Measurements from ENCODE around the gene WDR19. TPM values are rescaled to one million over a fixed set of nuclear protein-coding genes. Genes with fewer than 3 reads are reported as not detected.
"Not testable (repeated sequence)": the region's sequence is repeated elsewhere in the genome, so short reads cannot be mapped to it uniquely, and the experiment has no call there.

WDR19 gene
- total RNA-seq, 2 experiments from 2014 or later = 12.9 to 18.9 TPM

GRCh38 chr4:39179681-39180080 lies 2.6 kb upstream of the WDR19 start:
- Mint-ChIP-seq H3K4me1 (ENCODE audit: low read depth) (peaks cover 6% of the 10 kb centered on the region), H3K27me3 (ENCODE audit: low read depth) (no peaks in the 10 kb centered on the region), H3K27ac (no peak overlapping the region), H3K36me3 (ENCODE audit: low read depth) (no peaks in the 10 kb centered on the region), H3K4me3 (no peak overlapping the region), H3K9me3 (no peaks in the 10 kb centered on the region)
- no peak for DNase-seq
- intact Hi-C loops (cut with micrococcal nuclease) = loop anchor here (5.0 to 10.0 kb wide), 2 partner anchors 1047 to 1125 kb away; no protein-coding TSS in a partner anchor
- CTCF ChIA-PET = no interaction called here

GRCh38 chr4:39180629-39181028 lies 1.7 kb upstream of the WDR19 start:
- intact Hi-C loops (cut with micrococcal nuclease) = loop anchor here (5.0 to 10.0 kb wide), 2 partner anchors 1048 to 1124 kb away; no protein-coding TSS in a partner anchor
- not testable (repeated sequence) for H3K27ac Mint-ChIP-seq

GRCh38 chr4:39181520-39181904 lies 817 bp upstream of the WDR19 start:
- Mint-ChIP-seq H3K36me3 (ENCODE audit: low read depth) (no peaks in the 10 kb centered on the region), H3K9me3 (no peaks in the 10 kb centered on the region), H3K27me3 (ENCODE audit: low read depth) (no peaks in the 10 kb centered on the region), H3K4me1 (ENCODE audit: low read depth) (peaks cover 6% of the 10 kb centered on the region), H3K4me3 (no peak overlapping the region), H3K27ac (no peak overlapping the region)
- CTCF ChIA-PET = interaction anchor here (0.6 to 2.1 kb wide), 10 partner anchors 16 to 396 kb away, joined by 3 to 9 read pairs (median 3); no protein-coding TSS in a partner anchor
- intact Hi-C loops (cut with micrococcal nuclease) = loop anchor here (5.0 to 10.0 kb wide), 2 partner anchors 1049 to 1123 kb away; no protein-coding TSS in a partner anchor
- no peak for DNase-seq

More at GRCh38 chr4:39180629-39181028, 1.7 kb upstream of the WDR19 start:
- H3K4me3 Mint-ChIP-seq; H3K4me1 Mint-ChIP-seq (ENCODE audit: low read depth); H3K9me3 Mint-ChIP-seq; H3K27me3 Mint-ChIP-seq (ENCODE audit: low read depth); DNase-seq; H3K36me3 Mint-ChIP-seq (ENCODE audit: low read depth): not testable (repeated sequence)
- CTCF ChIA-PET = interaction anchor here (1.6 kb wide), 1 partner anchor 293 kb away, joined by 3 read pairs; no protein-coding TSS in a partner anchor

- Mint-ChIP-seq H3K9me3 (peaks cover 2% of the 10 kb centered on the region), H3K27ac (no peak overlapping the region), H3K4me1 (ENCODE audit: low read depth) (no peaks in the 10 kb centered on the region), H3K4me3 (no peak overlapping the region), H3K36me3 (ENCODE audit: low read depth) (peaks cover 14% of the 10 kb centered on the region), H3K27me3 (ENCODE audit: low read depth) (no peaks in the 10 kb centered on the region)
- intact Hi-C loops (cut with micrococcal nuclease) = no loop called here
- CTCF ChIA-PET = interaction anchor here (0.6 kb wide), 1 partner anchor 178 kb away, joined by 3 read pairs; no protein-coding TSS in a partner anchor
- DNase-seq = no peak
Observed at GRCh38 chr4:39201963-39202362, 19.6 kb downstream of the WDR19 start.

GRCh38 chr4:39204543-39204942 lies 22.2 kb downstream of the WDR19 start:
- Mint-ChIP-seq H3K36me3 (ENCODE audit: low read depth) (peaks cover 20% of the 10 kb centered on the region), H3K4me1 (ENCODE audit: low read depth) (no peaks in the 10 kb centered on the region), H3K9me3 (peaks cover 2% of the 10 kb centered on the region), H3K27ac (no peak overlapping the region), H3K4me3 (no peak overlapping the region), H3K27me3 (ENCODE audit: low read depth) (no peaks in the 10 kb centered on the region)
- intact Hi-C loops (cut with micrococcal nuclease) = no loop called here
- DNase-seq = no peak
- CTCF ChIA-PET = interaction anchor here (0.7 kb wide), 1 partner anchor 1044 kb away, joined by 4 read pairs; no protein-coding TSS in a partner anchor

- intact Hi-C loops (cut with micrococcal nuclease) = no loop called here
- no peak for DNase-seq
- Mint-ChIP-seq H3K27me3 (ENCODE audit: low read depth) (no peaks in the 10 kb centered on the region), H3K9me3 (peaks cover 2% of the 10 kb centered on the region), H3K27ac (no peak overlapping the region), H3K36me3 (ENCODE audit: low read depth) (peaks cover 20% of the 10 kb centered on the region), H3K4me1 (ENCODE audit: low read depth) (no peaks in the 10 kb centered on the region), H3K4me3 (no peak overlapping the region)
- CTCF ChIA-PET = no interaction called here
Observed at GRCh38 chr4:39205000-39205399, 22.7 kb downstream of the WDR19 start.

- no peaks in the 10 kb centered on the region for H3K4me1 Mint-ChIP-seq (ENCODE audit: low read depth)
- intact Hi-C loops (cut with micrococcal nuclease) = no loop called here
- CTCF ChIA-PET = no interaction called here
- H3K4me3 Mint-ChIP-seq = no peak overlapping the region
- no peaks in the 10 kb centered on the region for H3K27me3 Mint-ChIP-seq (ENCODE audit: low read depth)
- peaks cover 20% of the 10 kb centered on the region for H3K36me3 Mint-ChIP-seq (ENCODE audit: low read depth)
- DNase-seq = no peak
- no peak overlapping the region for H3K27ac Mint-ChIP-seq
- H3K9me3 Mint-ChIP-seq = peaks cover 2% of the 10 kb centered on the region
Observed at GRCh38 chr4:39205476-39205875, 23.1 kb downstream of the WDR19 start.

GRCh38 chr4:39227906-39228305 lies 45.6 kb downstream of the WDR19 start:
- Mint-ChIP-seq H3K27me3 (ENCODE audit: low read depth) (no peaks in the 10 kb centered on the region), H3K4me1 (ENCODE audit: low read depth) (no peaks in the 10 kb centered on the region), H3K36me3 (ENCODE audit: low read depth) (peaks cover 8% of the 10 kb centered on the region), H3K9me3 (no peaks in the 10 kb centered on the region), H3K4me3 (no peak overlapping the region), H3K27ac (no peak overlapping the region)
- DNase-seq = no peak
- intact Hi-C loops (cut with micrococcal nuclease) = no loop called here
- CTCF ChIA-PET = no interaction called here

- CTCF ChIA-PET = interaction anchor here (1.6 kb wide), 1 partner anchor 25 kb away, joined by 3 read pairs; no protein-coding TSS in a partner anchor
- no peak for DNase-seq
- Mint-ChIP-seq H3K27ac (no peak overlapping the region), H3K9me3 (no peaks in the 10 kb centered on the region), H3K4me1 (ENCODE audit: low read depth) (no peaks in the 10 kb centered on the region), H3K4me3 (no peak overlapping the region), H3K27me3 (ENCODE audit: low read depth) (no peaks in the 10 kb centered on the region), H3K36me3 (ENCODE audit: low read depth) (peaks cover 8% of the 10 kb centered on the region)
- intact Hi-C loops (cut with micrococcal nuclease) = no loop called here
Observed at GRCh38 chr4:39228377-39228776, 46.0 kb downstream of the WDR19 start.

GRCh38 chr4:39230462-39230861 lies 48.1 kb downstream of the WDR19 start:
- Mint-ChIP-seq H3K9me3 (no peaks in the 10 kb centered on the region), H3K4me1 (ENCODE audit: low read depth) (no peaks in the 10 kb centered on the region), H3K27ac (no peak overlapping the region), H3K27me3 (ENCODE audit: low read depth) (no peaks in the 10 kb centered on the region), H3K36me3 (ENCODE audit: low read depth) (peaks cover 8% of the 10 kb centered on the region), H3K4me3 (no peak overlapping the region)
- intact Hi-C loops (cut with micrococcal nuclease) = no loop called here
- no peak for DNase-seq
- CTCF ChIA-PET = interaction anchor here (1.0 kb wide), 1 partner anchor 59 kb away, joined by 3 read pairs; no protein-coding TSS in a partner anchor

GRCh38 chr4:39231660-39232059 lies 49.3 kb downstream of the WDR19 start:
- peaks cover 9% of the 10 kb centered on the region for H3K36me3 Mint-ChIP-seq (ENCODE audit: low read depth)
- intact Hi-C loops (cut with micrococcal nuclease) = no loop called here
- CTCF ChIA-PET = no interaction called here
- DNase-seq = no peak
- H3K4me3 Mint-ChIP-seq = no peak overlapping the region
- no peak overlapping the region for H3K27ac Mint-ChIP-seq
- H3K9me3 Mint-ChIP-seq = no peaks in the 10 kb centered on the region
- no peaks in the 10 kb centered on the region for H3K4me1 Mint-ChIP-seq (ENCODE audit: low read depth)
- H3K27me3 Mint-ChIP-seq (ENCODE audit: low read depth) = no peaks in the 10 kb centered on the region

GRCh38 chr4:39232100-39232499 lies 49.8 kb downstream of the WDR19 start:
- H3K9me3 Mint-ChIP-seq = no peaks in the 10 kb centered on the region
- H3K27me3 Mint-ChIP-seq (ENCODE audit: low read depth) = no peaks in the 10 kb centered on the region
- CTCF ChIA-PET = no interaction called here
- peaks cover 9% of the 10 kb centered on the region for H3K36me3 Mint-ChIP-seq (ENCODE audit: low read depth)
- DNase-seq = no peak
- no peak overlapping the region for H3K4me3 Mint-ChIP-seq
- no peaks in the 10 kb centered on the region for H3K4me1 Mint-ChIP-seq (ENCODE audit: low read depth)
- H3K27ac Mint-ChIP-seq = no peak overlapping the region
- intact Hi-C loops (cut with micrococcal nuclease) = no loop called here

GRCh38 chr4:39233114-39233513 lies 50.8 kb downstream of the WDR19 start:
- H3K27me3 Mint-ChIP-seq (ENCODE audit: low read depth) = no peaks in the 10 kb centered on the region
- intact Hi-C loops (cut with micrococcal nuclease) = no loop called here
- no peak for DNase-seq
- H3K9me3 Mint-ChIP-seq = no peaks in the 10 kb centered on the region
- no peak overlapping the region for H3K27ac Mint-ChIP-seq
- CTCF ChIA-PET = no interaction called here
- H3K36me3 Mint-ChIP-seq (ENCODE audit: low read depth) = peaks cover 9% of the 10 kb centered on the region
- H3K4me3 Mint-ChIP-seq = no peak overlapping the region
- no peaks in the 10 kb centered on the region for H3K4me1 Mint-ChIP-seq (ENCODE audit: low read depth)
